GM08714 (cell line): ENCODE measurements around the gene OIP5.
A peak's percentile ranks its signal among the peaks of the same experiment; 100 is the strongest.
"Not testable (repeated sequence)": the region's sequence is repeated elsewhere in the genome, so short reads cannot be mapped to it uniquely, and the experiment has no call there.

Source experiments
- H3K4me3 ChIP-seq: fragments of 200-500 bp; sonication (Bioruptor generic); 2 replicates; pipeline ENCODE4 v1.5.1; 2014; ENCODE audit warnings: mild to moderate bottlenecking, low read length, inconsistent platforms
- ZNF274 ChIP-seq: IDR thresholded peaks from 2 replicates; pipeline ENCODE4 v1.6.1; 2012; ENCODE audit warnings: mild to moderate bottlenecking, low read depth, low read length

The OIP5 gene

GRCh38 chr15:41331833-41332193 is 578 bp downstream of the OIP5 start:
- H3K4me3 ChIP-seq, result peak overlapping the region; percentile 91
- TF ChIP-seq ZNF274, result no peak

- no peak for TF ChIP-seq ZNF274
- H3K4me3 ChIP-seq, result peak overlapping the region; percentile 91
These were observed 1.1 kb downstream of the OIP5 start for GRCh38 chr15:41331281-41331680.

GRCh38 chr15:41323611-41324010 is 8.8 kb downstream of the OIP5 start:
- no peak overlapping the region for H3K4me3 ChIP-seq
- TF ChIP-seq ZNF274, result no peak

- not testable (repeated sequence) for H3K4me3 ChIP-seq
These were observed 11.5 kb downstream of the OIP5 start for GRCh38 chr15:41320805-41321330.

GRCh38 chr15:41309226-41309905 is 23.0 kb downstream of the OIP5 start:
- no peak overlapping the region for H3K4me3 ChIP-seq
- TF ChIP-seq ZNF274, result no peak

GRCh38 chr15:41307679-41308078 is 24.7 kb downstream of the OIP5 start:
- H3K4me3 ChIP-seq, result no peak overlapping the region
- no peak for TF ChIP-seq ZNF274

- no peak overlapping the region for H3K4me3 ChIP-seq
- TF ChIP-seq ZNF274, result no peak
These were observed 28.1 kb downstream of the OIP5 start for GRCh38 chr15:41304149-41304770.

- no peak overlapping the region for H3K4me3 ChIP-seq
- TF ChIP-seq ZNF274, result no peak
These were observed 30.8 kb downstream of the OIP5 start for GRCh38 chr15:41301587-41301986.

- not testable (repeated sequence) for H3K4me3 ChIP-seq
These were observed 31.3 kb downstream of the OIP5 start for GRCh38 chr15:41301139-41301538.

- no peak overlapping the region for H3K4me3 ChIP-seq
- TF ChIP-seq ZNF274, result no peak
These were observed 39.9 kb downstream of the OIP5 start for GRCh38 chr15:41292521-41292920.

- no peak for TF ChIP-seq ZNF274
These were observed 41.2 kb downstream of the OIP5 start for GRCh38 chr15:41291065-41291631.

GRCh38 chr15:41289953-41290352 is 42.4 kb downstream of the OIP5 start:
- no peak for TF ChIP-seq ZNF274

More at GRCh38 chr15:41291065-41291631, 41.2 kb downstream of the OIP5 start:
- H3K4me3 ChIP-seq, result peak overlapping the region; percentile 8; the same call in 1 of the 2 replicates

GRCh38 chr15:41288464-41288863 is 43.9 kb downstream of the OIP5 start:
- no peak for TF ChIP-seq ZNF274
- no peak overlapping the region for H3K4me3 ChIP-seq

More at GRCh38 chr15:41289953-41290352, 42.4 kb downstream of the OIP5 start:
- no peak overlapping the region for H3K4me3 ChIP-seq

- TF ChIP-seq ZNF274, result no peak
- no peak overlapping the region for H3K4me3 ChIP-seq
These were observed 45.6 kb downstream of the OIP5 start for GRCh38 chr15:41286665-41287333.

GRCh38 chr15:41285285-41285684 is 47.1 kb downstream of the OIP5 start:
- no peak for TF ChIP-seq ZNF274
- H3K4me3 ChIP-seq, result peak overlapping the region; percentile 99
